HepG2 (cell line): Measurements from ENCODE around the gene SLC28A1. TPM values are rescaled to one million over a fixed set of nuclear protein-coding genes. Genes with fewer than 3 reads are reported as not detected.
A peak's percentile ranks its signal among the peaks of the same experiment; 100 is the strongest.

ENCODE experiments used
- BORCS8-MEF2B ChIP-seq: sonication (generic); formaldehyde crosslinking; IDR thresholded peaks from 2 replicates; pipeline ENCODE4 v1.8.0; 2022; ENCODE audit warnings: mild to moderate bottlenecking, missing genetic modification reagents
- GATAD2A ChIP-seq: IDR thresholded peaks from 2 replicates; pipeline ENCODE4 v1.6.1; 2016
- GLI4 ChIP-seq: sonication (generic); formaldehyde crosslinking; IDR thresholded peaks from 2 replicates; pipeline ENCODE4 v1.5.1; 2020; ENCODE audit warnings: missing genetic modification reagents, mild to moderate bottlenecking, moderate library complexity, borderline replicate concordance
- HMGA1 ChIP-seq: sonication (generic); formaldehyde crosslinking; conservative IDR thresholded peaks from 2 replicates; pipeline ENCODE4 v1.4.0; 2020; ENCODE audit warnings: missing genetic modification reagents
- HNRNPK ChIP-seq: fragments of 200-400 bp; formaldehyde crosslinking; IDR thresholded peaks from 2 replicates; pipeline ENCODE4 v1.6.1; 2018; ENCODE audit warnings: low read length, low read depth, moderate library complexity, mild to moderate bottlenecking; ENCODE audit not compliant: poor library complexity, severe bottlenecking
- KMT2A ChIP-seq: sonication (generic); formaldehyde crosslinking; IDR thresholded peaks from 2 replicates; pipeline ENCODE4 v1.4.0; 2020; ENCODE audit warnings: missing genetic modification reagents
- MAFK ChIP-seq, 2 experiments: IDR thresholded peaks in 1 of 2; conservative IDR thresholded peaks in 1 of 2; 2 replicates each; pipeline ENCODE4 v1.6.1; 2011; ENCODE audit warnings: improper control_type of control experiment in 2 of 2, low read length in 2 of 2
- NFKBIZ ChIP-seq: IDR thresholded peaks from 2 replicates; pipeline ENCODE4 v1.6.1; 2018; ENCODE audit warnings: missing genetic modification reagents, missing compliant biosample characterization
- PPARG ChIP-seq: conservative IDR thresholded peaks from 2 replicates; pipeline ENCODE4 v1.6.1; 2016; ENCODE audit warnings: missing biosample characterization, missing genetic modification reagents
- REPIN1 ChIP-seq: sonication (generic); formaldehyde crosslinking; IDR thresholded peaks from 2 replicates; pipeline ENCODE4 v1.8.0; 2022; ENCODE audit warnings: missing genetic modification reagents, low read depth, mild to moderate bottlenecking, borderline replicate concordance
- RFX3 ChIP-seq: IDR thresholded peaks from 2 replicates; pipeline ENCODE4 v1.6.1; 2016; ENCODE audit warnings: missing biosample characterization, missing genetic modification reagents
- SAFB2 ChIP-seq: sonication (generic); formaldehyde crosslinking; IDR thresholded peaks from 2 replicates; pipeline ENCODE4 v1.5.1; 2020; ENCODE audit warnings: missing genetic modification reagents, low read depth, mild to moderate bottlenecking, borderline replicate concordance
- SAP130 ChIP-seq: IDR thresholded peaks from 2 replicates; pipeline ENCODE4 v1.6.1; 2016; ENCODE audit warnings: low read depth
- SMYD3 ChIP-seq: sonication (generic); formaldehyde crosslinking; IDR thresholded peaks from 2 replicates; pipeline ENCODE4 v1.8.1; 2023; ENCODE audit warnings: mild to moderate bottlenecking, missing genetic modification reagents
- STAT5B ChIP-seq: sonication (generic); formaldehyde crosslinking; IDR thresholded peaks from 2 replicates; pipeline ENCODE4 v1.4.0; 2020; ENCODE audit warnings: missing genetic modification reagents
- polyA plus RNA-seq, 8 experiments: library from polyadenylated mRNA; depleted of rRNA in 3 of 8; stranded (reverse) in 7 of 8; unstranded in 1 of 8; fragments of >200 nt; fragmentation: Illumina TruSeq in 4 of 8; extraction: Trizol in 4 of 8; gene quantifications; 2 replicates each; pipeline versions ENCODE4 v1.2.1 to v1.2.3, GENCODE V29; 2011 to 2016; ENCODE audit warnings: low read depth in 4 of 8, missing spikeins in 1 of 8, mixed read lengths in 1 of 8; ENCODE audit not compliant: insufficient read depth in 1 of 8
- total RNA-seq, 5 experiments: library from RNA; depleted of rRNA; stranded (reverse); fragments of >200 nt; fragmentation: Illumina TruSeq; extraction: Trizol; gene quantifications; 2 replicates each; pipeline ENCODE4 v1.2.3, GENCODE V29; 2016; ENCODE audit warnings: low read depth in 1 of 5
- TF ChIP-seq, protein P1 (sequence below): sonication (generic); formaldehyde crosslinking; IDR thresholded peaks from 2 replicates; pipeline ENCODE4 v1.4.0; 2020; ENCODE audit warnings: low read depth, mild to moderate bottlenecking, missing genetic modification reagents
- TF ChIP-seq, protein P2 (sequence below): sonication (generic); formaldehyde crosslinking; conservative IDR thresholded peaks from 2 replicates; pipeline ENCODE4 v1.8.0; 2022; ENCODE audit warnings: mild to moderate bottlenecking, moderate library complexity, missing genetic modification reagents
- TF ChIP-seq, protein P3 (sequence below): sonication (generic); formaldehyde crosslinking; conservative IDR thresholded peaks from 2 replicates; pipeline ENCODE4 v1.4.0; 2020; ENCODE audit warnings: mild to moderate bottlenecking, missing genetic modification reagents, moderate library complexity
- TF ChIP-seq, protein P4 (sequence below): sonication (generic); formaldehyde crosslinking; IDR thresholded peaks from 2 replicates; pipeline ENCODE4 v1.4.0; 2020; ENCODE audit warnings: missing genetic modification reagents
- TF ChIP-seq, protein P5 (sequence below): sonication (generic); formaldehyde crosslinking; IDR thresholded peaks from 2 replicates; pipeline ENCODE4 v1.8.0; 2022; ENCODE audit warnings: missing genetic modification reagents, mild to moderate bottlenecking, inconsistent platforms, borderline replicate concordance

SLC28A1 gene
- total and polyA plus RNA-seq, 2 of the 13 experiments (the other 11 are each of a cell fraction or from before 2014, with no cell fraction given) = 0.31 to 5.8 TPM

DNA sequence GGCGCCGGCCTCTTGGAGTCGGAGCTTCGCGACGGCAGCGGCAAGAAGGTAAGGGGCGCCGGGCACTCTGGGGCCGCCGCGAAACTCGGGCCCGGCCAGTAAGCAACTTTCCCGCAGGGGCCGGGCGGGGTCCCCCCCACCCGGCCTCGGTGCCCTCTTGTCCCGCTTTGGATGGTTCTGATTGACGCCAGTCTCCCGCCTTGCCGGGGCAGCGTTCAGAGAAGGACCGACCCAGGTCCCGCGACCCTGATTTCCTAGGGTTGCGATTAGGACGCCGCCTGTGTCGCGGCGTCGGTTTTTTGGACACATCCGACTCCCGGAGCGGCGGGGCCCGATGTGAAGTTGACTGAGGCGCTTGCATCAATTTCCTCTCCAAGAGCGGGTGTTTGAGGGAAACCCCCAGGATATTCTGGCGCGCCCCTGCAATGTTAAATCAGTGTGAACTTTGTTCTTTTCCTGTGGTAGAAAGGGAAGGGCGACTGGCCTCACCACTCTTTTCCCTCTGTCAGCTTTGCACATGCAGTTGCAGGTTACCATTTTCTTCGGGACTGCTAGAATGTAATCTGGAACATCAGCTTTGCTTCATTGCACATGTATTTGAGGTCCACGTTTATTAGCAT, 97.9 kb downstream of the SLC28A1 start (continued):
- TF ChIP-seq, protein P1, sequence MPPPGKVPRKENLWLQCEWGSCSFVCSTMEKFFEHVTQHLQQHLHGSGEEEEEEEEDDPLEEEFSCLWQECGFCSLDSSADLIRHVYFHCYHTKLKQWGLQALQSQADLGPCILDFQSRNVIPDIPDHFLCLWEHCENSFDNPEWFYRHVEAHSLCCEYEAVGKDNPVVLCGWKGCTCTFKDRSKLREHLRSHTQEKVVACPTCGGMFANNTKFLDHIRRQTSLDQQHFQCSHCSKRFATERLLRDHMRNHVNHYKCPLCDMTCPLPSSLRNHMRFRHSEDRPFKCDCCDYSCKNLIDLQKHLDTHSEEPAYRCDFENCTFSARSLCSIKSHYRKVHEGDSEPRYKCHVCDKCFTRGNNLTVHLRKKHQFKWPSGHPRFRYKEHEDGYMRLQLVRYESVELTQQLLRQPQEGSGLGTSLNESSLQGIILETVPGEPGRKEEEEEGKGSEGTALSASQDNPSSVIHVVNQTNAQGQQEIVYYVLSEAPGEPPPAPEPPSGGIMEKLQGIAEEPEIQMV (CRISPR knock-in tag) = no peak
- TF ChIP-seq SAFB2 (CRISPR knock-in tag) = no peak
- TF ChIP-seq KMT2A = peak; percentile 85
- TF ChIP-seq BORCS8-MEF2B (CRISPR knock-in tag) = no peak
- no peak for TF ChIP-seq GLI4 (CRISPR knock-in tag)
- TF ChIP-seq SMYD3 (CRISPR knock-in tag) = 0 out of 2 replicates have a peak, but pooled peaks have one; percentile 45
- no peak for TF ChIP-seq STAT5B (CRISPR knock-in tag)
- no peak for TF ChIP-seq MAFK (conservative IDR thresholded peaks at IDR 0.05 in 1 of 2, IDR thresholded peaks at IDR 0.05 in 1 of 2; ENCODE audit: low read length in 2 of 2)
- no peak for TF ChIP-seq NFKBIZ (CRISPR knock-in tag)
- TF ChIP-seq, protein P2, sequence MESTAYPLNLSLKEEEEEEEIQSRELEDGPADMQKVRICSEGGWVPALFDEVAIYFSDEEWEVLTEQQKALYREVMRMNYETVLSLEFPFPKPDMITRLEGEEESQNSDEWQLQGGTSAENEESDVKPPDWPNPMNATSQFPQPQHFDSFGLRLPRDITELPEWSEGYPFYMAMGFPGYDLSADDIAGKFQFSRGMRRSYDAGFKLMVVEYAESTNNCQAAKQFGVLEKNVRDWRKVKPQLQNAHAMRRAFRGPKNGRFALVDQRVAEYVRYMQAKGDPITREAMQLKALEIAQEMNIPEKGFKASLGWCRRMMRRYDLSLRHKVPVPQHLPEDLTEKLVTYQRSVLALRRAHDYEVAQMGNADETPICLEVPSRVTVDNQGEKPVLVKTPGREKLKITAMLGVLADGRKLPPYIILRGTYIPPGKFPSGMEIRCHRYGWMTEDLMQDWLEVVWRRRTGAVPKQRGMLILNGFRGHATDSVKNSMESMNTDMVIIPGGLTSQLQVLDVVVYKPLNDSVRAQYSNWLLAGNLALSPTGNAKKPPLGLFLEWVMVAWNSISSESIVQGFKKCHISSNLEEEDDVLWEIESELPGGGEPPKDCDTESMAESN = peak; percentile 48; the same call in 1 of the 2 replicates
- TF ChIP-seq PPARG (CRISPR knock-in tag) = 0 out of 2 replicates have a peak, but pooled peaks have one; percentile 8
- TF ChIP-seq HMGA1 (CRISPR knock-in tag) = no peak
- TF ChIP-seq, protein P3, sequence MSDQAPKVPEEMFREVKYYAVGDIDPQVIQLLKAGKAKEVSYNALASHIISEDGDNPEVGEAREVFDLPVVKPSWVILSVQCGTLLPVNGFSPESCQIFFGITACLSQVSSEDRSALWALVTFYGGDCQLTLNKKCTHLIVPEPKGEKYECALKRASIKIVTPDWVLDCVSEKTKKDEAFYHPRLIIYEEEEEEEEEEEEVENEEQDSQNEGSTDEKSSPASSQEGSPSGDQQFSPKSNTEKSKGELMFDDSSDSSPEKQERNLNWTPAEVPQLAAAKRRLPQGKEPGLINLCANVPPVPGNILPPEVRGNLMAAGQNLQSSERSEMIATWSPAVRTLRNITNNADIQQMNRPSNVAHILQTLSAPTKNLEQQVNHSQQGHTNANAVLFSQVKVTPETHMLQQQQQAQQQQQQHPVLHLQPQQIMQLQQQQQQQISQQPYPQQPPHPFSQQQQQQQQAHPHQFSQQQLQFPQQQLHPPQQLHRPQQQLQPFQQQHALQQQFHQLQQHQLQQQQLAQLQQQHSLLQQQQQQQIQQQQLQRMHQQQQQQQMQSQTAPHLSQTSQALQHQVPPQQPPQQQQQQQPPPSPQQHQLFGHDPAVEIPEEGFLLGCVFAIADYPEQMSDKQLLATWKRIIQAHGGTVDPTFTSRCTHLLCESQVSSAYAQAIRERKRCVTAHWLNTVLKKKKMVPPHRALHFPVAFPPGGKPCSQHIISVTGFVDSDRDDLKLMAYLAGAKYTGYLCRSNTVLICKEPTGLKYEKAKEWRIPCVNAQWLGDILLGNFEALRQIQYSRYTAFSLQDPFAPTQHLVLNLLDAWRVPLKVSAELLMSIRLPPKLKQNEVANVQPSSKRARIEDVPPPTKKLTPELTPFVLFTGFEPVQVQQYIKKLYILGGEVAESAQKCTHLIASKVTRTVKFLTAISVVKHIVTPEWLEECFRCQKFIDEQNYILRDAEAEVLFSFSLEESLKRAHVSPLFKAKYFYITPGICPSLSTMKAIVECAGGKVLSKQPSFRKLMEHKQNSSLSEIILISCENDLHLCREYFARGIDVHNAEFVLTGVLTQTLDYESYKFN (CRISPR knock-in tag) = peak; percentile 54
- no peak for TF ChIP-seq HNRNPK
- TF ChIP-seq SAP130 (CRISPR knock-in tag) = peak; percentile 82
- TF ChIP-seq, protein P4, sequence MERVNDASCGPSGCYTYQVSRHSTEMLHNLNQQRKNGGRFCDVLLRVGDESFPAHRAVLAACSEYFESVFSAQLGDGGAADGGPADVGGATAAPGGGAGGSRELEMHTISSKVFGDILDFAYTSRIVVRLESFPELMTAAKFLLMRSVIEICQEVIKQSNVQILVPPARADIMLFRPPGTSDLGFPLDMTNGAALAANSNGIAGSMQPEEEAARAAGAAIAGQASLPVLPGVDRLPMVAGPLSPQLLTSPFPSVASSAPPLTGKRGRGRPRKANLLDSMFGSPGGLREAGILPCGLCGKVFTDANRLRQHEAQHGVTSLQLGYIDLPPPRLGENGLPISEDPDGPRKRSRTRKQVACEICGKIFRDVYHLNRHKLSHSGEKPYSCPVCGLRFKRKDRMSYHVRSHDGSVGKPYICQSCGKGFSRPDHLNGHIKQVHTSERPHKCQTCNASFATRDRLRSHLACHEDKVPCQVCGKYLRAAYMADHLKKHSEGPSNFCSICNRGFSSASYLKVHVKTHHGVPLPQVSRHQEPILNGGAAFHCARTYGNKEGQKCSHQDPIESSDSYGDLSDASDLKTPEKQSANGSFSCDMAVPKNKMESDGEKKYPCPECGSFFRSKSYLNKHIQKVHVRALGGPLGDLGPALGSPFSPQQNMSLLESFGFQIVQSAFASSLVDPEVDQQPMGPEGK (CRISPR knock-in tag) = peak; percentile 62; the same call in 1 of the 2 replicates
- TF ChIP-seq, protein P5, sequence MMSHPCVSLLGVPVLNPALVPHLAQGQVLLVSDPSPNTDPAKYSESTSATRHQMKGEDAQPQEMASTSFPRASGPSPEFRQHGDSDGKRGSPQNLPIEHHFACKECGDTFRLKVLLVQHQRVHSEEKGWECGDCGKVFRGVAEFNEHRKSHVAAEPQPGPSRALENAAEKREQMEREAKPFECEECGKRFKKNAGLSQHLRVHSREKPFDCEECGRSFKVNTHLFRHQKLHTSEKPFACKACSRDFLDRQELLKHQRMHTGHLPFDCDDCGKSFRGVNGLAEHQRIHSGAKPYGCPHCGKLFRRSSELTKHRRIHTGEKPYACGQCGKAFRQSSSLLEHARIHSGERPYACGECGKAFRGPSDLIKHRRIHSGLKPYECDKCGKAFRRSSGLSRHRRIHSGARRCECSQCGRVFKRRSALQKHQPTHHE = no peak
- TF ChIP-seq RFX3 (CRISPR knock-in tag) = no peak
- no peak for TF ChIP-seq REPIN1
- TF ChIP-seq GATAD2A (CRISPR knock-in tag) = peak; percentile 29; the same call in 1 of the 2 replicates
